Endothelial cell of umbilical vein (primary cell): ENCODE results near the gene CDK5. TPM values are rescaled to one million over a fixed set of nuclear protein-coding genes. Genes with fewer than 3 reads are reported as not detected.

Experiments used
- BruUV-seq: library from RNA; stranded (reverse); fragments of 400-500 nt; replicated peaks from 2 replicates; lab custom pipeline; 2021; lab: Mats Ljungman, UMichigan
- CTCF ChIA-PET: fragments of 300-600, 350-600 bp; sonication (Branson Sonifier 250); formaldehyde crosslinking; loops from one replicate; lab custom pipeline; 2021; ENCODE audit warnings: antibody characterized with exemption, inconsistent platforms; lab: Charles Lee
- POLR2A ChIA-PET: fragments of 300-600, 350-600 bp; sonication (Branson Sonifier 250); formaldehyde crosslinking; loops from one replicate; lab custom pipeline; 2021; ENCODE audit warnings: antibody characterized with exemption, inconsistent platforms; lab: Charles Lee
- DNase-seq: peaks from one replicate; pipeline ENCODE4 v3.0.0-alpha.2; 2011; ENCODE audit warnings: low read depth, low spot score
- FAIRE-seq: peaks from 2 replicates; lab custom pipeline; 2011; peaks lifted over from hg19 to GRCh38; lab: Jason Lieb, UNC
- H2AFZ ChIP-seq: 2 replicates; pipeline ENCODE4 v1.6.0; 2012; ENCODE audit warnings: low read depth, low read length, control low read depth, inconsistent platforms
- H3K27ac ChIP-seq: 2 replicates; pipeline ENCODE4 v1.5.1; 2011; ENCODE audit warnings: low read depth, mild to moderate bottlenecking, control low read depth, low read length, moderate library complexity; ENCODE audit not compliant: insufficient read depth
- H3K27me3 ChIP-seq, 2 experiments: 2 replicates each; pipeline versions ENCODE4 v1.6.0 to v1.6.1; 2011; ENCODE audit warnings: low read length in 2 of 2, mixed read lengths in 1 of 2; ENCODE audit not compliant: control insufficient read depth in 2 of 2, insufficient read depth in 2 of 2
- H3K36me3 ChIP-seq, 2 experiments: 2 replicates in 1 of 2; 3 replicates in 1 of 2; pipeline ENCODE4 v1.5.1; 2011; ENCODE audit warnings: low read length in 2 of 2, mild to moderate bottlenecking in 1 of 2, moderate library complexity in 1 of 2; ENCODE audit not compliant: control insufficient read depth in 2 of 2, insufficient read depth in 2 of 2; ENCODE audit errors: extremely low read depth in 1 of 2
- H3K4me1 ChIP-seq: 3 replicates; pipeline ENCODE4 v1.5.1; 2011; ENCODE audit warnings: mild to moderate bottlenecking, low read length; ENCODE audit not compliant: control insufficient read depth, insufficient read depth; ENCODE audit errors: extremely low read depth
- H3K4me2 ChIP-seq: 2 replicates; pipeline ENCODE4 v1.6.1; 2011; ENCODE audit warnings: low read length, control low read depth, mixed read lengths; ENCODE audit not compliant: insufficient read depth
- H3K4me3 ChIP-seq, 3 experiments: fragments of 200-600 bp in 1 of 3; sonication (generic), shearing (Covaris generic) in 1 of 3; replicated peaks in 1 of 3; 2 replicates each; pipeline ENCODE4 v1.5.1; 2011 to 2016; ENCODE audit warnings: control low read depth in 3 of 3, low read length in 3 of 3, mild to moderate bottlenecking in 2 of 3, inconsistent platforms in 1 of 3, low read depth in 1 of 3, moderate library complexity in 1 of 3; ENCODE audit not compliant: insufficient read depth in 1 of 3
- H3K79me2 ChIP-seq: 2 replicates; pipeline ENCODE4 v1.6.0; 2012; ENCODE audit warnings: low read length, inconsistent platforms; ENCODE audit not compliant: control insufficient read depth, insufficient read depth
- H3K9ac ChIP-seq: replicated peaks from 2 replicates; pipeline ENCODE3; 2011; ENCODE audit warnings: low read length, control low read depth; ENCODE audit not compliant: insufficient read depth; ENCODE audit errors: extremely low read depth
- H3K9me1 ChIP-seq: replicated peaks from 3 replicates; pipeline ENCODE4 v1.6.0; 2011; ENCODE audit warnings: mild to moderate bottlenecking, low read length; ENCODE audit not compliant: control insufficient read depth, insufficient read depth; ENCODE audit errors: extremely low read depth
- H3K9me3 ChIP-seq: replicated peaks from 2 replicates; pipeline ENCODE4 v1.5.1; 2012; ENCODE audit warnings: low read length, inconsistent platforms; ENCODE audit not compliant: control insufficient read depth, insufficient read depth
- H4K20me1 ChIP-seq: replicated peaks from 2 replicates; pipeline ENCODE3; 2011; ENCODE audit warnings: mild to moderate bottlenecking, low read length; ENCODE audit not compliant: control insufficient read depth, insufficient read depth; ENCODE audit errors: extremely low read depth
- FOS ChIP-seq: IDR thresholded peaks from 2 replicates; pipeline ENCODE4 v1.6.1; 2011; ENCODE audit warnings: mild to moderate bottlenecking, low read length, moderate library complexity, borderline replicate concordance; ENCODE audit not compliant: insufficient read depth
- MYC ChIP-seq: IDR thresholded peaks from one replicate; pipeline ENCODE4 v1.6.1; 2011; ENCODE audit warnings: mild to moderate bottlenecking, low read depth, low read length
- POLR2A ChIP-seq: IDR thresholded peaks from 2 replicates; pipeline ENCODE4 v1.6.1; 2012; ENCODE audit warnings: low read depth, mild to moderate bottlenecking, control low read depth, low read length
- dilution Hi-C: fragments of 300-500 bp; cut with MboI; formaldehyde crosslinking; loops from one replicate; pipeline ENCODE4 v1.15.0; 2019; ENCODE audit warnings: low sequenced_read_pairs; ENCODE audit not compliant: extremely low pct_ligation_motif_present
- intact Hi-C: fragments of 100-400 bp; cut with micrococcal nuclease; formaldehyde crosslinking; loops from one replicate; pipeline ENCODE4 v1.10.0; 2022
- polyA plus RNA-seq, 4 experiments: library from polyadenylated mRNA; depleted of rRNA in 3 of 4; stranded (reverse) in 3 of 4; unstranded in 1 of 4; fragments of >200 nt; gene quantifications; 2 replicates each; pipeline versions ENCODE4 v1.2.1 to v1.2.3, GENCODE V29; 2011 to 2012; ENCODE audit warnings: missing spikeins in 1 of 4
- total RNA-seq: library from RNA; stranded (reverse); gene quantifications from 2 replicates; pipeline ENCODE4 v1.2.3, GENCODE V29; 2021
- TF ChIP-seq, protein P1 (sequence below), 2 donors: IDR thresholded peaks; 1 replicate in 1 of 2; 2 replicates in 1 of 2; pipeline ENCODE4 v1.5.1; 2011; ENCODE audit warnings: low read length in 2 of 2, mild to moderate bottlenecking in 2 of 2, moderate library complexity in 2 of 2, control low read depth in 1 of 2, inconsistent platforms in 1 of 2, low read depth in 1 of 2; ENCODE audit not compliant: insufficient read depth in 1 of 2; ENCODE audit errors: extremely low read depth in 1 of 2
- TF ChIP-seq, protein P2 (sequence below): IDR thresholded peaks from 2 replicates; pipeline ENCODE4 v1.6.1; 2011; ENCODE audit not compliant: insufficient read depth, insufficient read length

CDK5 gene
- total and polyA plus RNA-seq, 2 donors (not counting 3 experiments of a cell fraction or from before 2014, with no cell fraction given): 16.5 to 38.3 TPM

DNA sequence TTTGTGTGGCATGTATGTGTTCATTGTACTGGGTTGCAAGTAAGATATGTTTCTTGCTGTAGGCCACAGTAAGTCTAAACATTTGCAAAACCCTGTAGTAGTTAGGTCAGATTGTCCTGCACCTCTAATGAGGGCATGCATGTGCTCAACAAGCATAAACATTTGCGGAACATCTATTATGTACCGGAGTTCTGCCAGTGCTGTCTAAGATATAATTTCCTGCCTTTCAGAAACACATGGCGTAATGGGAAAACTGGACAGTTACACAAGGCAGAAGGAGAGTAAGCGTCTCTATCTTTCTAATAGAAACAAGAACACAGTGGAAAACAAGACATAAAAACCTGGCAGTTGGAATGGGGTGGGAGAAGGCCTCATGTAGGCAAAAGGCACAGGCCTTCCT is 26.7 kb downstream of the CDK5 start:
- Histone ChIP-seq H4K20me1 (no peaks in the 10 kb centered on the region), H2AFZ (no peak overlapping the region), H3K4me1 (peaks cover 13% of the 10 kb centered on the region), H3K9ac (no peak overlapping the region), H3K4me2 (no peak overlapping the region), H3K36me3 (peaks cover 0 to 13% of the 10 kb centered on the region in 2 experiments), H3K27ac (no peak overlapping the region), H3K9me3 (no peaks in the 10 kb centered on the region), H3K9me1 (no peaks in the 10 kb centered on the region), H3K79me2 (no peaks in the 10 kb centered on the region), H3K4me3 (no peak overlapping the region), H3K27me3 (no peaks in the 10 kb centered on the region)
- dilution Hi-C loops (no loop called here), intact Hi-C loops (no loop called here)
- POLR2A ChIA-PET: interaction anchor here (0.7 kb wide), 1 partner anchor 52 kb away, joined by 4 read pairs; no protein-coding TSS in a partner anchor
- DNase-seq: no peak
- TF ChIP-seq, protein P1, sequence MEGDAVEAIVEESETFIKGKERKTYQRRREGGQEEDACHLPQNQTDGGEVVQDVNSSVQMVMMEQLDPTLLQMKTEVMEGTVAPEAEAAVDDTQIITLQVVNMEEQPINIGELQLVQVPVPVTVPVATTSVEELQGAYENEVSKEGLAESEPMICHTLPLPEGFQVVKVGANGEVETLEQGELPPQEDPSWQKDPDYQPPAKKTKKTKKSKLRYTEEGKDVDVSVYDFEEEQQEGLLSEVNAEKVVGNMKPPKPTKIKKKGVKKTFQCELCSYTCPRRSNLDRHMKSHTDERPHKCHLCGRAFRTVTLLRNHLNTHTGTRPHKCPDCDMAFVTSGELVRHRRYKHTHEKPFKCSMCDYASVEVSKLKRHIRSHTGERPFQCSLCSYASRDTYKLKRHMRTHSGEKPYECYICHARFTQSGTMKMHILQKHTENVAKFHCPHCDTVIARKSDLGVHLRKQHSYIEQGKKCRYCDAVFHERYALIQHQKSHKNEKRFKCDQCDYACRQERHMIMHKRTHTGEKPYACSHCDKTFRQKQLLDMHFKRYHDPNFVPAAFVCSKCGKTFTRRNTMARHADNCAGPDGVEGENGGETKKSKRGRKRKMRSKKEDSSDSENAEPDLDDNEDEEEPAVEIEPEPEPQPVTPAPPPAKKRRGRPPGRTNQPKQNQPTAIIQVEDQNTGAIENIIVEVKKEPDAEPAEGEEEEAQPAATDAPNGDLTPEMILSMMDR (IDR thresholded peaks at IDR 0.05; ENCODE audit: extremely low read depth in 1 of 2, insufficient read depth in 1 of 2, low read depth in 1 of 2, low read length in 2 of 2): no peak
- TF ChIP-seq MYC (no peak), POLR2A (no peak), FOS (no peak)
- TF ChIP-seq, protein P2, sequence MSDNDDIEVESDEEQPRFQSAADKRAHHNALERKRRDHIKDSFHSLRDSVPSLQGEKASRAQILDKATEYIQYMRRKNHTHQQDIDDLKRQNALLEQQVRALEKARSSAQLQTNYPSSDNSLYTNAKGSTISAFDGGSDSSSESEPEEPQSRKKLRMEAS: no peak
- CTCF ChIA-PET: no interaction called here
- no peak for FAIRE-seq
- BruUV-seq: no TSS peak
